Testis (tissue), 2 donors: Measurements from ENCODE around the gene ZNF804B.

ENCODE experiments used
- CTCF ChIP-seq, 3 experiments: fragments of 450-650 bp in 2 of 3; fragments of 200-600 bp in 1 of 3; sonication (generic) in 1 of 3; IDR thresholded peaks; one replicate each; pipeline ENCODE4 v1.5.1; 2016 to 2019; ENCODE audit warnings: antibody characterized with exemption in 3 of 3, mild to moderate bottlenecking in 2 of 3, moderate library complexity in 1 of 3
- POLR2A ChIP-seq: fragments of 450-650 bp; IDR thresholded peaks from one replicate; pipeline ENCODE4 v1.6.1; 2017; ENCODE audit warnings: antibody characterized with exemption, mild to moderate bottlenecking, moderate library complexity

GRCh38 chr7:89247207-89247606, 487.7 kb downstream of the ZNF804B start:
- TF ChIP-seq CTCF (IDR thresholded peaks at IDR 0.05) (no peak), POLR2A (no peak)
